HG03469 (cell line): ENCODE data around the gene SP6.

Experiments used
- ATAC-seq: cut with Tn5 transposase; IDR thresholded peaks from one replicate; pipeline ENCODE4 v1.9.1; 2021; ENCODE audit warnings: mild to moderate bottlenecking, moderate library complexity, moderate number of reproducible peaks; ENCODE audit not compliant: unreplicated experiment

Gene SP6

DNA sequence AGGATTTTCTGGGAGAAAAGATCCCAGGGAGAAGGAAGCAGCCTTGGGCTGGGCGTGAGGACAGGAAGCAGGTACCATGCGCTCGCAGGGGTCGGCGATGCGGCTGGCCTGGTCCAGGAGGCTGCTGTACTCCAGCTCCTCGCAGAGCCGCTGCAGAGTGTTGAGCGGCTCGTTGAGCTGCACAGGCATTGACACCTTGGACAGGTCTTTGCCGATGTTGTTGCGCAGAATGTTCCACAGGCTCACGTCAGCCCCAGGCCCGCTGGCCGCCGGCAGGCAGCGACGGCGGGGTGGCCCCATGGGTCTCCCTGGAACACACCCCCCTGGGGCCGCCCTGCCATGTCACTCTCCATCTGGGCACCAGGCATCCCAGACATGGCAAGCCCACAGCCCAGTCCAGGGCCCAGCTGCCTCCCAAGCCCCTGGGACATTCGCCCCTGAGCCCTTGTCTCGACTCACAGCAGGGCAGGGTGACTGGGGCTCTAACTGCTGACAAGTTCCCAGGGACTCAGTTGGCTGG is 37.4 kb downstream of the SP6 start:
- no peak for ATAC-seq

DNA sequence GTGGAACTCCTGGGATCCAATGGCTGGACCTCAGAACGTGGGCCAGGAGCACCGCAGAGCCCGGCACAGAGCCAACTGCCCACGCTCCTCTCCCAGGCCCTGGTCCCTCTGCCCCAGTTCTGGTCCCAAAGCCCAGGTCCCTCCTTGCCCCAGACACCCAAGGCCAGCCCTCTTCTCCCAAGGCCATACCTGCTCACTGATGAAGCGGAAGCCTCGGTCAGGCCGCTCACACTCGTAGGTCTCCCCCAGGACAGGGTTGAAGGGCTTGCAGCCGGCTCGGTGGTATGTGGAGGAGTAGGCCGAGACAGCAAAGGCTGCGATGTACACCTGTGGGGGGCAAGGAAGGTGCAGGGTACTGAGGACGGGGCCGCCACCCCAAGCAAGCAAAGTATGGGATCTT is 37.9 kb downstream of the SP6 start:
- ATAC-seq, result no peak

DNA sequence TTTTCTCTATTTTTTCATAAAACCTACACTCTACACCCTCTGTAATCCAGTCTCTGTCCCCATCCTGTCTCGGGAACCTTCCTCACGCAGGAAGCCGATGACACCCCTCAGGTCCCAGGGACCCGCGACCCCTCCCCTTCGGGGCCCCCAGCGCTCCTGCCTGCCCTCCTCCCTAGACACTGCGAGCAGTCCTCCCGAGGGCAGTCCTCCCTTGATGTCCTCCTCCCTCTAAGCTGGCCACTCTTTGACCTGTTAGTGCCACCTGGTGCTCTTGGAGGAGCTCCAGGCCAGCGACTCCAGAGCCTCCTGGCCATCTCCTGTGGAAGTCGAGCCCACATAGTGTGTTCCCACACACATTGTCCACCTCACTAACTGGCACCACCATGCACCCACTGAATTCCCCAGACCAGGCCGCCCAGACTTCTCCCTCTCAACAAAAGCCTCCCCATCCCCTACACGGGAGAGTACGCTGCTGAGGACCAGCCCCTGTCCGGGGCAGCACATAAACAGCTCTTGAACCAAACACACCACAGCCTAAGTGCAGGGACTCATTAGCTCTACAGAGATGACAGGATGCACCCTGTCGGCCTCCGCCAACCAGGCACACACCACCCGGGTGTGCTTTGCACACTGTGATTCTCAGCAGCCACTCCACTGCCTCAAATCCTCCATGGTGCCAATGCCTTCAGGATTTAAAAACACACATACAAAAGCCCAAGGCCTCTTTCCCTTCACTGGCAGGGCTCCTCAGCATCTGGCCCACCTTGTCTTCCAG is 38.6 kb downstream of the SP6 start:
- ATAC-seq, result no peak

DNA sequence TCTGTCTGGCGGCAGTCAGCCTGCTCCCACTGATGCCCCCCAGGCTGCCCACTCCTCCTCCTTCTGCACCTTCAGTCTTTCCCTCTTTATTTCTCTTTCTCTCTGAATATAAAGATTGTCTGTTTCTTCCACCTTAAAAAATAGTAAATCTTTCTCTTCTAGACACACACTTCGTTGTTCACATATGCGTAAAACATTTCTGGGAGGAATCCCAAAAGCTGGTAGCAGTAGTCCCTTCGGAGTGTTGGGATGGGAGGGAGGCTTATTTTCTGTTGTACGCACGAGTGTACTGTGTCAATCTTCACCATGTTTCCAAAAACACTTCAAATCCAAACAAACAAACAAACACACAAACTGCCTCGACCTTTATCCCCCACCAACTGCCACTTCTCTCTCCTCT is 39.3 kb downstream of the SP6 start:
- no peak for ATAC-seq

DNA sequence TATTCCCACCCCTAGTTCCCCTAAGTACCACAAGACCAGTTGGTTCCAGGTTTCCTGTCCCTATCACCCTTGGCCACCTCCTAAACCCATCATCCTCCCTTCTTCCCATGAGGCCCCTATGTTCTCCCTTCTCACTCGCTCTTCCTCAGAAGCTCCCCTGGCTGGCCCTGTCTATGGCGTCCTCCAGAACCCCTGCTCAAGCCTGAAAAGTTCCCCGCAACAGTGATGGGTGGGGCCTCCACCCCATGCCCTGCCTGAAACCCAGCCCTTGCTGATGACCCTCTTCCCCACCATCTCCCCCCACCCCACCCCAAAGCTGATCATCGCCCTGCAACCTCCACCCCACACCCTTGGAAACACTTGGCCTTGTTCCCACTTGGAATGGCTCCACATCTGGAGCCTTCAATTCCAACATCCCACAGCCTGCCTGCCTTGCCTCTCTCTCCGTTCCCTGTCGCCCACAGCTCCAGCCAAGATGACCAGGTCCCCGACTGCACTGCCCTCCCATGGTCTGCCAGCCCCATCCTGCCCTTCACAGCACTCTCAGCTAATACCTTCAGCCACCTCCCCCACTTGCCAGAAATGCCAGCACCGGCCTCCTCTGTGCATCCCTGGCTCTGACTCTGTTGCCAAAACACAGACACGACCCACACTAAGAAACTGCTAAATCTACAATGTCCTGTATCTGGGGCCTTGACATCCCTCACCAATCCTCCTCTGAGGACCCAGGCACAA is 39.9 kb downstream of the SP6 start:
- no peak for ATAC-seq

DNA sequence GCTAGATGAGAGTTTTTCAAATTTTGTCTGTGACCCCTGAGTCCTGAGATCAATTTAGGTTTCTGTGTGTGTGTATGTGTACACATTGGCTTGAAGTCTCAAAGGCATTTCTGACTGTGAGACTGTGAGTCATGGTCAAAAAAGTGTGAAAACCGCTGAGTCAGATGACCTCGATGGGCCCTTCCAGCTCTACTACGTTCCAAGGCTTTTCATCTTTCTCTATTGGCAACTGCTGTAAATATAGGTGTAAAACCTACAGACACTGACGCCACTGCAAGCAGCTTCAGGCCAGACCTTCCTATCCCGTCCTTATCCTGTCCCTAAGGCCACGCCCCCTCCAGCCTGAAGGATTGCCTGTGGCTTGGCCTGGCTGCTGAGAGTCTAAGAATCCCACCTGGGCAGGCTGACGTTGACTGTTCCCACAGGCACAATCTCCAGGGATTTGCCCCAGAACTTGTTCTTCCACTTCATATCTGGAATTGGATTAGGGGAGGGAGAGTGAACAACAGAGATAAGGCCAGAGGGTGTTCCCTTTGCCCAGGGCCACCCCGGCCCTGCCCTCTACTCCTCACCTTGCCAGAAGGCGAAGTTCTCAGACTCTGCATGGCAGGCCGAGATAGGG is 40.7 kb downstream of the SP6 start:
- no peak for ATAC-seq

DNA sequence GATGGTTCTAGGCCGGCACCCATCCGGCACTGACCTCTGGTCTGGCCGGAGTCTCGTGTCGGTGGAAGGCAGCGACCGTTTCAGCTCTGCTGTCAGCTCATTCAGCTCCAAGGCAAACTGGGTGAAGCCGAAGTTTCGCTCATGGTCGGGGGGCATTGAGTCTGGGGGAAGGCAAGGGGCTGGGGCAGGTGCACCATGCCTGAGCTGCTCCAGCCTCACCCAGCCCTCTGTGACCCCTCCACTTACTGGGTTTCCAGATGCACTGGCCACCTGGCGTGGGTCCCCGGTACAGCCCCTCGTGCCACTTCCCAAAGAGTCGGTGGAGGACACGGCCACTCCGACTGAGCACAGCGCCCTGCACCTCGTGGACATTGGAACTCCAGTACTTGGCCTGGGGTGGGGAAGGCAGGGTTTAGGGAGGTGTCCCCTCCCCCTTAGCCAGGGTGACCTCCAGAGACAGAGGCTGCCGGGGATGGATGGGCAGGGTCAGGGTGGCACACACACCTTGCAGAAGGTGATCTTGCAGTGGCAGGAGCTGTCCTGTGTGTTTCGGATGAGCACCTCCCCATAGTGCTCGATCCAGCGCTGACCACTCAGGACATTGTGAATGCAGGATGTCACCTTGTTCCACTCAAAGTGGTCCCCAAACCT is 42.0 kb downstream of the SP6 start:
- ATAC-seq, result no peak

DNA sequence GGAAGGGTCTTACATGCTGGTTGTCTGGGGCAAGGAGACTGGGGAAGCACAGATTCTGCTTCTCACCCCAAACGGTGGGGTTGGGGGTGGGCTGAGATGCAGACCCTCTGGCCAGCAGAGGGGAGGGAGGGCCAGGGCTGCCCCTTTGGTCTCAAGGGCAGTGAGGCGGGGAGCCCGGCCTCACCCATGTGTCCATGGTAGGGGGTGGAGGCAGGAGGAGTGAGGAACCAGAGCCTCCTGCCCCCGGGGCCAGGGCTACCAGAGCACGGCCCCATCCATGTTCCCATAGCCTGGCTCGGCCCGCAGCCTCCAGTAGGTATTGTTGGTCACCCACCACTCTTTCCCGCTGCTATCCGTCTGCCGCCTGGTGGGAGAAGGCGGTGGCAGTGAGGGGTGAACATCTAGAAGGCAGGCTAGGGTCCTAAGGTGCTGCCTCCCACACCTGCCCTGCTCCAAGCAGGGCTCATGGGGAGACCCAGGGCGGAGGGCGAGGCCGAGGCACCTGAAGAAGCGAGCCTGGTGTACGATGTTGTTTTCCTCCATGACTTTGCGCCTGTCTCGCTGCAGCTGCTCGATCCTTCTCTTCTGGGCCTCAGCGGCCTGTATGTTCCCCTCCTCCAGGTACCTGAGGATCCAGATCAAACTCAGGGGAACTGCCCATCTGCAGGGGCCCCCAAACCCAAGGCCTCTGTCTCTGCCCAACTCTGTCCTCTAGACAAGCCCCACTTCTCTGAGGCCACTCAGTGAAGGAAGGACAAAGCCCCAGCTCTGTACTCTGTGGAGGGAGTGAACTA is 42.7 kb downstream of the SP6 start:
- ATAC-seq, result no peak

DNA sequence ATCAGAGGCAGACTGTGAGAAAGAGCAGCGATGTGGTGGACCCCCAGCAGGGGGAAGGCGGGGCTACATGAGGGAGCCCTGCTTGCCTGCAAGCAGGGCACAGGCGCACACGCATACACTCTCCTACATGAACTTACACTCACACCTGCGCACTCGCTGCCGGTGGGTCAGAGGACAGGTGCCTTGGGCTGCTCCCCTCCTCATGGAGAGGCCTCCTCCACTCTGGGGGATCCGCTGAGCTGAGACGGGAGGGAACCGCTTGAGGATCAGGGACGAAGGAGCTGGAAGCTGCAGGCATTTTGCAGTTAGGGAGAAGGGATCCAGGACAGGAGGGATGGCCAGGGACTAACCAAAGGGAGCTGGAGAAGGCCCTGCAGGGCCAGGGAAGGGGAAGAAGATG is 43.5 kb downstream of the SP6 start:
- no peak for ATAC-seq

DNA sequence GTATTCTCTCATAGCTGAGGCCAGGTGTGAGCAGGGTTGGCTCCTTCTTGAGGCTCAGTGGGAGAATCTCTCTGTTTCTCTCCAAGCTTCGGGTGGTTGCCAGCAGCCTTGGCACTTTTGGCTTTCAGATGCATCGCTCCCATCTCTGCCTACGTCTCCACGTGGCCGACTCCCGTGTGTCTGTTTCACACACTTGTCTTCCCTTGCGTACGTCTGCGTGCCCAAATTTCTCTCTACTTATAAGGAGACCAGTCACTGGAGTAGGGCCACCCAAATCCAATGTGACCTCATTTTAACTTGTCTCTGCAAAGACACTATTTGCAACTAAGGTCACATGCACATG is 44.1 kb downstream of the SP6 start:
- no peak for ATAC-seq

DNA sequence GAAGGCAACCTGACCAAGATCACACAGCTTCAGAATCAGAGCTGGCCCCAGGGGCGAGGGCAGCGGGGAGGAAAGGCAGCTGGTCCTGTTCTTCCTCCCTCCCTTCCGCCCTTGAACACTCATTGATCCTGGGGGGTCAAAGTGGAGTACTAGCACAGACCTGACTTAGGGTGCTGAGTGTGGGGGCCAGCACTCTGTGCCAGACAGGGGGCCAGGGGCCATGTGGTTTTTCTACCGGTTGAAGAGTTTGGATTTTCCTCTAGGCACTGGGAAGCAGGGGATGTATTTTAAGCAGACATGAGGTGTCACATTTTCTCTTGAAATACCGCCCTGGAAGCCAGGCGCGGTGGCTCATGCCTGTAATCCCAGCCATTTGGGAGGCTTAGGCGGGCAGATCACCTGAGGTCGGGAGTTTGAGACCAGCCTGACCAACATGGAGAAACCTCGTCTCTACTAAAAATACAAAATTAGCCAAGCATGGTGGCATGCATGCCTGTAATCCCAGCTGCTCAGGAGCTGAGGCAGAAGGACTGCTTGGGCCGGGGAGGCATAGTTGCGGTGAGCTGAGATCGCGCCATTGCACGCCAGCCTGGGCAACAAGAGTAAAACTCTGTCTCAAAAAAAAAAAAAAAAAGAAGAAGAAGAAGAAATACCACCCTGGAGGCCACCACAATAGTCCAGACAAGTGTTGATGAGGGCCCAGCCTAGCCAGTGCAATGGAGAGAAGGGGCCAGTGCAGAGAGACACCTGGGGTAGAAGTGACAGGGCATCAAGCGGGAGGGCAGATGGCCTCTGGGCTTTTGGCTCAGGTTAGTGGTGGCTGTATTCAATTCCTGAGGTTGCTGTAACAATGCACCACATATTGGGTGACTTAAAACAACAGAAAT is 44.7 kb downstream of the SP6 start:
- no peak for ATAC-seq

DNA sequence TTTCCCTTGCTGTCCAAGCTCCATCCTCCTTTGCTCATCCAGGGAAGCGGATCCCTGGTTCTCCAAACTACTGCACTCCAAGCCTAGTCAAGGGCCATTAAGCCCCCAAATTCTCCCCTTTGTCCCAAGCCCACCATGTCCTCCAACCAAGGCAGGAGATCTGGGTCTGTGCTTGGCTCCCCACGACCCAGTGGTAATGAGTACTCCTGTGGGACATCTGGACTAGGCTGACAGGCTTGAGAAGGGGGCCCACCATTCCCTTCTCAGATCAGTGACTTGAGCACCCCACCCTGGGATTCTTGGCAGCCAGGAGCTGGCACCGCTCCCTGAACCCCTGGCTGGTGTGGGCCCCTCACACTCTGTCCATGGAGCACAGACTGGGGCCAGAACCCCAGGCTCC is 46.5 kb downstream of the SP6 start:
- ATAC-seq, result no peak

DNA sequence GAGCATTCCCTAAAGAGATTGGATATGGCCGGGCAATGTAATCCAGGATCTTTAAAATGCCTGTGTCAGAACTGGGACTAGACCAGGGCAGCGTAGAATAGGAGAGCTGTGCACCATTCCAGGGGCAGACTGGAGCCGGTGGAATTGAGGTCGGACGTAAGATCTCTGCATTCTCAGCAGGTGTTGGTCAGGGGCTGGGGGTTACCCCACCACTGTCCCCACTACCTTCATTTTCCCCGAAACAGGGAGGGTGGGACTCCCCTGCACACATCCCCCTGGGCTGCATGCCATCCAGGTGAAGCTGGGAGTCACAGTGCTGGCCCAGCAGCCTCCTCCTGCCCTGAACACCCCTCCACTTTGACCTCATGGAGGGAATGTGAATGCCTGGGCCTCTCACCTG is 47.2 kb downstream of the SP6 start:
- no peak for ATAC-seq

DNA sequence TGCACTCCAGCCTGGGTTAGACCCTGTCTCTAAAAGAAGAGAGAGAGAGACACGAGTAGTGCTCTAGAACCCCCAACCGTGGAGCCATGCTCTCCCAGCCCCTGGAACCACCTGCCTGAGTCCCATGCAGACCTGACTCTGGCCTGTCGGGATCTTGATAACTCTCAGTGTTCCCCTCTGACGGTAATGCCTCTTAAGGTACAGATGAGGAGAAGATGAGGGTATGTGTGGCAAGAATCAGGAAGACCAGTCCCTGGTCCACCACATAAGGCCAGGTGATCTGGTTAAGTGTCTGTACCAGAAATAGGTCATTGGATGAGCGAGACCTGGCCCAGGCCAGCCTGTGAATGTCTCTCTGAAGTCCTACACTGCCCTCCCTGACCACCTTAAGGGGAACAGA is 47.8 kb downstream of the SP6 start:
- ATAC-seq, result no peak

DNA sequence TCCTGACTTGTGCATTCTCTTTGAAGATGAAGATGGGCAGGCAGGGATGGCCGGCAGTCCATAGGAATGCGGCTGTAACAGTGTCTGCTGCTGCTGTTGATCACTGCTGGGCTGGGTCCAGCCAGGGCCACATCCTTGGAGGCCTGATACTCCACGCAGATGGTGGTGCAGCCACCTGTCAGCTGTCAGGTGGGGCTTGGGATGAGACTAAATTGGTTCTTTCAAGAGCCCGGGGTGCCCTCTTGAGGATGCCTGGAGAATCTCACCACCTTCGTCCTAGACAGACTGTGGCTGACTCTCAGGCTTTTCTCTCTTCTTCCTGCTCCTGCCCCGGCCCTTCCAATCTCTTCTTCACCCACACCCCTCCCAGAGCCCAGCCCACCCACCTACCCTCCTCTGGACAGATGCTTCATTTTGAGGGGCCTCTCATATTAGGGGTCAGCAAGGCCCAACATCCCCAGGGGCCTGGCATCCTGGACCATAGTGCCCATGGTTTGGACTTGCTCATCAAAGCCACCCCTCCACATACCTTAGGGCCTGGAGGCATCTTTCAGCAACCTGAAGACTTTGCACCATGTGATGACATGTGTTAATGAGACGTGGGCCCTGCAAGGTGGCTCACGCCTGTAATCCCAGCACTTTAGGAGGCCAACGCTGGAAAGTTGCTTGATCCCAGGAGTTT is 48.5 kb downstream of the SP6 start:
- ATAC-seq, result no peak

DNA sequence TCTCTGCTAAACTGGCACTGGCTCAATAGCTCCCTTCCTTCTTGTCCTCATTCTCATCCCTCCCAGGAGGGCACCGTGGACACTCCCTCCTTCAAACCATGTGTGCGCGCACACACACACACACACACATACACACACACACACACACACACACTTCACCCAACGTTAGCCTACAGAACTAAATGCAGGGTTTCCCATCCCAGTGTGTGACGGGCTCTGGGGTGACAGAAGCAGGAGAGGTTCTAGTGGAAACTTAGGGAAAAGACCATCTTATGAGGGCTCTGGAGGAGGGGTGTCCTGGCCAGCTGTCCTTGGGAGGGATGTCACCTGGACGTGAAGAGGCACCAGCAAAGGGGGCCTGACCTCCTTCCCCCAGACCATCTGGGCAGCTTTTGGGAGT is 49.1 kb downstream of the SP6 start:
- no peak for ATAC-seq

DNA sequence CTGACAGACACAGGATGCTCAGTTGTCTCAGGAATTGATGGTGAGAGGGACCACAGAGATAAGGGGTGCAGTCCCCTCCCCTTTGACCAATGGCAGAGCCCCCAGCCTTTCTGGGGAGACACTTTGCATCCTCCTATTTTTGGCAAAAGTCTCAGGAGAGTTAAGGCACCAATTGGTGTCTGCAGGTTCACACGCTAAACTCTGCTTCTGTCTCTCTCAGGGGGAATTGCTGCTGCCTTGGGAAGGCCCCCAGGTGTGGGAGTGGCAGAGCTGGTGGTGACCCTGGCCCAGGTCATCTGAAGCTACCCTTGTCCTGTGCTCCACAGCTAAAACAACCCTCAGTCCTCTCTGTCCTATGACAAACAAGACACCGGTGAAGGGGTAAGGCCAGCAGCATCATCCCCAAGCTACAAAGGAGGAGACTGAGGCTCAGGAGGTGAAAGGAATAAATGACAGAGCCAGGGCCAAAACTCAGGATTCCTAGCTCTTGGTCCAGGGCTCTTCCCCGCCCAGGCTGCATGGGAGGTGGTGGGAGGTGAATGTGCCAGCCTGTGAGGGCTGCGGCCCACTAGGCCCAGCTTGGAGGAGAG is 49.7 kb downstream of the SP6 start:
- ATAC-seq, result no peak

DNA sequence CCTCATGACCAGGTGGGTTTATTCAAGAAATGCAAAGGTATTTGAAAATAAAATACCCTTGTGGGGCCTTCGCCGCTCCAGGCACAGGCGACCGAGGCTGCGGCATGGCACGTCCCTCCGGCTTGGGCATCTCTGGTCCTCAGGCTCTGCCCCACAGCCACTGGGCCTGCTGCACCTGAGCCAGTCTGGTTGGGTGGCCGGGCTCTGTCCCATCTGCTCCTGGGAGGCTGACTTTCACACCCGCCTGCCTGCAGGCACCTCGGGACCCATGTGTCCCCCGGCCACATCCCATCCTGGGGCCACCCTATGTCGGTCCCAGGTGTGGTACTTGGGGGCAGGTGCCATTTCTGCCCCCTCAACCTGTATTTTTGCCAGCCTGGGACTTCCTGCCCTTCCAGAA is 50.3 kb downstream of the SP6 start:
- ATAC-seq, result no peak

DNA sequence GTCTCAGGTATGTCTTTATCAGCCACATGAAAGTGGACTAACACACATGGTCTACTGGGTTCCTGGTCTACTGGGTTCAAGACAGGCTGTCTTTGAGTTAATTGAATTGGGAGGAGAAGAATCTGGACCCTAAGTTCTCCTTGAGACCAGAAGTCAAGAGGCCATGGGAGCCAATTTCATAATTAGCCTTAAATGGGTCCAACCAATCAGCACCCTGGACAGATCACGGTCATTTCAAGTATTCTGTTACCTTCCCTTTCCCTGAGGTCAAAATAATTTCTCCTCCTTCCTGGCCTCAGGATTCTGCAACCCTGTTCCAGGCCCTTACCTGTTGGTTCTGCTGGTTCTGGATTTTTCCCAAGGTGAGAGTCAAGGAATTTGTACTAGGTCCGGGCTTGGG is 53.2 kb downstream of the SP6 start:
- ATAC-seq, result no peak
